ENCODE measurements around the gene FHOD1.

FHOD1 gene

GRCh38 chr16:67275321-67275720, 28.0 kb upstream of the FHOD1 start:
- Histone ChIP-seq H3K4me1 (ENCODE audit: control insufficient read depth, insufficient read depth, low read length) (peaks cover 2% of the 10 kb centered on the region; the same call in 1 of the 2 replicates), H3K4me3 (ENCODE audit: low read length) (no peak overlapping the region), H3K27me3 (ENCODE audit: control insufficient read depth, insufficient read depth, low read length) (no peaks in the 10 kb centered on the region), H3K36me3 (ENCODE audit: control insufficient read depth, insufficient read depth, low read length) (no peaks in the 10 kb centered on the region), H3K27ac (ENCODE audit: low read length) (no peak overlapping the region), H3K9me3 (ENCODE audit: control insufficient read depth, insufficient read depth, low read length) (no peaks in the 10 kb centered on the region)
- no CpG with 5 or more reads among the region's 2 CpGs for WGBS (ENCODE audit: insufficient coverage, insufficient read length)
- no peak for DNase-seq (ENCODE audit: low read depth, low spot score)

GRCh38 chr16:67271446-67271845, 24.2 kb upstream of the FHOD1 start:
- no peak overlapping the region for H3K4me3 ChIP-seq (ENCODE audit: low read length)
- no peaks in the 10 kb centered on the region for H3K4me1 ChIP-seq (ENCODE audit: control insufficient read depth, insufficient read depth, low read length)
- DNase-seq (ENCODE audit: low read depth, low spot score), result no peak
- H3K27me3 ChIP-seq (ENCODE audit: control insufficient read depth, insufficient read depth, low read length), result no peaks in the 10 kb centered on the region
- no CpG with 5 or more reads among the region's 4 CpGs for WGBS (ENCODE audit: insufficient coverage, insufficient read length)
- no peak overlapping the region for H3K27ac ChIP-seq (ENCODE audit: low read length)
- H3K36me3 ChIP-seq (ENCODE audit: control insufficient read depth, insufficient read depth, low read length), result no peaks in the 10 kb centered on the region
- H3K9me3 ChIP-seq (ENCODE audit: control insufficient read depth, insufficient read depth, low read length), result no peaks in the 10 kb centered on the region

GRCh38 chr16:67270931-67271338, 23.7 kb upstream of the FHOD1 start:
- H3K36me3 ChIP-seq (ENCODE audit: control insufficient read depth, insufficient read depth, low read length), result no peaks in the 10 kb centered on the region
- H3K27me3 ChIP-seq (ENCODE audit: control insufficient read depth, insufficient read depth, low read length), result no peaks in the 10 kb centered on the region
- no peaks in the 10 kb centered on the region for H3K9me3 ChIP-seq (ENCODE audit: control insufficient read depth, insufficient read depth, low read length)
- DNase-seq (ENCODE audit: low read depth, low spot score), result no peak
- H3K27ac ChIP-seq (ENCODE audit: low read length), result no peak overlapping the region
- no peak overlapping the region for H3K4me3 ChIP-seq (ENCODE audit: low read length)
- no CpG with 5 or more reads among the region's 11 CpGs for WGBS (ENCODE audit: insufficient coverage, insufficient read length)
- H3K4me1 ChIP-seq (ENCODE audit: control insufficient read depth, insufficient read depth, low read length), result no peaks in the 10 kb centered on the region

- H3K4me1 ChIP-seq (ENCODE audit: control insufficient read depth, insufficient read depth, low read length), result no peaks in the 10 kb centered on the region
- H3K27me3 ChIP-seq (ENCODE audit: control insufficient read depth, insufficient read depth, low read length), result no peaks in the 10 kb centered on the region
- DNase-seq (ENCODE audit: low read depth, low spot score), result no peak
- H3K36me3 ChIP-seq (ENCODE audit: control insufficient read depth, insufficient read depth, low read length), result no peaks in the 10 kb centered on the region
- no peak overlapping the region for H3K27ac ChIP-seq (ENCODE audit: low read length)
- WGBS (ENCODE audit: insufficient coverage, insufficient read length), result no CpG with 5 or more reads among the region's 5 CpGs
- no peaks in the 10 kb centered on the region for H3K9me3 ChIP-seq (ENCODE audit: control insufficient read depth, insufficient read depth, low read length)
- H3K4me3 ChIP-seq (ENCODE audit: low read length), result no peak overlapping the region
Observed at GRCh38 chr16:67269766-67270165, 22.5 kb upstream of the FHOD1 start.

- H3K4me1 ChIP-seq (ENCODE audit: control insufficient read depth, insufficient read depth, low read length), result no peaks in the 10 kb centered on the region
- no CpG with 5 or more reads among the region's 5 CpGs for WGBS (ENCODE audit: insufficient coverage, insufficient read length)
- H3K4me3 ChIP-seq (ENCODE audit: low read length), result no peak overlapping the region
- no peaks in the 10 kb centered on the region for H3K27me3 ChIP-seq (ENCODE audit: control insufficient read depth, insufficient read depth, low read length)
- no peaks in the 10 kb centered on the region for H3K9me3 ChIP-seq (ENCODE audit: control insufficient read depth, insufficient read depth, low read length)
- H3K27ac ChIP-seq (ENCODE audit: low read length), result no peak overlapping the region
- H3K36me3 ChIP-seq (ENCODE audit: control insufficient read depth, insufficient read depth, low read length), result no peaks in the 10 kb centered on the region
- no peak for DNase-seq (ENCODE audit: low read depth, low spot score)
Observed at GRCh38 chr16:67268136-67268579, 20.9 kb upstream of the FHOD1 start.

GRCh38 chr16:67265834-67266233, 18.6 kb upstream of the FHOD1 start:
- no CpG with 5 or more reads among the region's 8 CpGs for WGBS (ENCODE audit: insufficient coverage, insufficient read length)
- H3K4me1 ChIP-seq (ENCODE audit: control insufficient read depth, insufficient read depth, low read length), result no peaks in the 10 kb centered on the region
- no peak overlapping the region for H3K4me3 ChIP-seq (ENCODE audit: low read length)
- no peak for DNase-seq (ENCODE audit: low read depth, low spot score)
- H3K36me3 ChIP-seq (ENCODE audit: control insufficient read depth, insufficient read depth, low read length), result no peaks in the 10 kb centered on the region
- H3K27ac ChIP-seq (ENCODE audit: low read length), result no peak overlapping the region
- H3K9me3 ChIP-seq (ENCODE audit: control insufficient read depth, insufficient read depth, low read length), result no peaks in the 10 kb centered on the region
- no peaks in the 10 kb centered on the region for H3K27me3 ChIP-seq (ENCODE audit: control insufficient read depth, insufficient read depth, low read length)

- H3K9me3 ChIP-seq (ENCODE audit: control insufficient read depth, insufficient read depth, low read length), result no peaks in the 10 kb centered on the region
- no peak overlapping the region for H3K27ac ChIP-seq (ENCODE audit: low read length)
- H3K4me3 ChIP-seq (ENCODE audit: low read length), result no peak overlapping the region
- DNase-seq (ENCODE audit: low read depth, low spot score), result no peak
- WGBS (ENCODE audit: insufficient coverage, insufficient read length), result no CpG with 5 or more reads among the region's 5 CpGs
- no peaks in the 10 kb centered on the region for H3K27me3 ChIP-seq (ENCODE audit: control insufficient read depth, insufficient read depth, low read length)
- 0 out of 2 replicates have a peak, but pooled peaks cover under 1% of the 10 kb centered on the region for H3K36me3 ChIP-seq (ENCODE audit: control insufficient read depth, insufficient read depth, low read length)
- H3K4me1 ChIP-seq (ENCODE audit: control insufficient read depth, insufficient read depth, low read length), result no peaks in the 10 kb centered on the region
Observed at GRCh38 chr16:67264866-67265265, 17.6 kb upstream of the FHOD1 start.

GRCh38 chr16:67264277-67264676, 17.0 kb upstream of the FHOD1 start:
- Histone ChIP-seq H3K27ac (ENCODE audit: low read length) (no peak overlapping the region), H3K4me1 (ENCODE audit: control insufficient read depth, insufficient read depth, low read length) (no peaks in the 10 kb centered on the region)

GRCh38 chr16:67263201-67263600, 15.9 kb upstream of the FHOD1 start:
- Histone ChIP-seq H3K9me3 (ENCODE audit: control insufficient read depth, insufficient read depth, low read length) (no peaks in the 10 kb centered on the region), H3K27me3 (ENCODE audit: control insufficient read depth, insufficient read depth, low read length) (no peaks in the 10 kb centered on the region), H3K27ac (ENCODE audit: low read length) (no peak overlapping the region), H3K36me3 (ENCODE audit: control insufficient read depth, insufficient read depth, low read length) (peaks cover 3% of the 10 kb centered on the region; the same call in 1 of the 2 replicates), H3K4me1 (ENCODE audit: control insufficient read depth, insufficient read depth, low read length) (no peaks in the 10 kb centered on the region; the same call in 1 of the 2 replicates), H3K4me3 (ENCODE audit: low read length) (no peak overlapping the region)
- DNase-seq (ENCODE audit: low read depth, low spot score), result no peak
- WGBS (ENCODE audit: insufficient coverage, insufficient read length), result no CpG with 5 or more reads among the region's 3 CpGs

More at GRCh38 chr16:67264277-67264676, 17.0 kb upstream of the FHOD1 start:
- Histone ChIP-seq H3K27me3 (ENCODE audit: control insufficient read depth, insufficient read depth, low read length) (no peaks in the 10 kb centered on the region), H3K9me3 (ENCODE audit: control insufficient read depth, insufficient read depth, low read length) (no peaks in the 10 kb centered on the region), H3K36me3 (ENCODE audit: control insufficient read depth, insufficient read depth, low read length) (0 out of 2 replicates have a peak, but pooled peaks cover 3% of the 10 kb centered on the region), H3K4me3 (ENCODE audit: low read length) (no peak overlapping the region)
- no CpG with 5 or more reads among the region's 9 CpGs for WGBS (ENCODE audit: insufficient coverage, insufficient read length)
- DNase-seq (ENCODE audit: low read depth, low spot score), result no peak

- no CpG with 5 or more reads among the region's 4 CpGs for WGBS (ENCODE audit: insufficient coverage, insufficient read length)
- H3K36me3 ChIP-seq (ENCODE audit: control insufficient read depth, insufficient read depth, low read length), result peaks cover 3% of the 10 kb centered on the region; the same call in 1 of the 2 replicates
- H3K4me3 ChIP-seq (ENCODE audit: low read length), result no peak overlapping the region
- H3K27me3 ChIP-seq (ENCODE audit: control insufficient read depth, insufficient read depth, low read length), result no peaks in the 10 kb centered on the region
- DNase-seq (ENCODE audit: low read depth, low spot score), result no peak
- no peak overlapping the region for H3K27ac ChIP-seq (ENCODE audit: low read length)
- no peaks in the 10 kb centered on the region for H3K9me3 ChIP-seq (ENCODE audit: control insufficient read depth, insufficient read depth, low read length)
- H3K4me1 ChIP-seq (ENCODE audit: control insufficient read depth, insufficient read depth, low read length), result no peaks in the 10 kb centered on the region; the same call in 1 of the 2 replicates
Observed at GRCh38 chr16:67260426-67261063, 13.3 kb upstream of the FHOD1 start.

- Histone ChIP-seq H3K27ac (ENCODE audit: low read length) (no peak overlapping the region), H3K4me3 (ENCODE audit: low read length) (no peak overlapping the region), H3K27me3 (ENCODE audit: control insufficient read depth, insufficient read depth, low read length) (no peaks in the 10 kb centered on the region), H3K4me1 (ENCODE audit: control insufficient read depth, insufficient read depth, low read length) (no peaks in the 10 kb centered on the region; the same call in 1 of the 2 replicates), H3K9me3 (ENCODE audit: control insufficient read depth, insufficient read depth, low read length) (no peaks in the 10 kb centered on the region), H3K36me3 (ENCODE audit: control insufficient read depth, insufficient read depth, low read length) (peaks cover 3% of the 10 kb centered on the region; the same call in 1 of the 2 replicates)
- DNase-seq (ENCODE audit: low read depth, low spot score), result no peak
- no CpG with 5 or more reads among the region's 12 CpGs for WGBS (ENCODE audit: insufficient coverage, insufficient read length)
Observed at GRCh38 chr16:67259705-67260104, 12.4 kb upstream of the FHOD1 start.
